HepG2 (cell line): ENCODE measurements around the gene CEP20. TPM values are rescaled to one million over a fixed set of nuclear protein-coding genes. Genes with fewer than 3 reads are reported as not detected.

ENCODE experiments used
- ATAC-seq: fragments of 200-7000 bp; cut with Tn5 transposase; 3 replicates; pipeline ENCODE4 v1.9.1; 2020; ENCODE audit warnings: mild to moderate bottlenecking, moderate library complexity
- BruUV-seq: library from RNA; stranded (reverse); fragments of 400-500 nt; replicated peaks from 2 replicates; lab custom pipeline; 2021; lab: Mats Ljungman, UMichigan
- CTCF ChIA-PET: fragments of 300-600 bp; formaldehyde crosslinking; extraction: SDS; loops from one replicate; lab custom pipeline; 2021; ENCODE audit warnings: low total read pairs, inconsistent platforms, low intra/inter-chr PET ratio; lab: Yijun Ruan, JAX
- POLR2A ChIA-PET: fragments of 350-600 bp; sonication (Branson Sonifier 250); formaldehyde crosslinking; loops from one replicate; lab custom pipeline; 2020; ENCODE audit warnings: antibody characterized with exemption, inconsistent platforms; lab: Yijun Ruan, JAX
- DNase-seq: peaks from one replicate; pipeline ENCODE4 v3.0.0-alpha.2; 2015; ENCODE audit warnings: low spot score
- FAIRE-seq: peaks from 3 replicates; lab custom pipeline; 2011; peaks lifted over from hg19 to GRCh38; lab: Jason Lieb, UNC
- H2AFZ ChIP-seq: one replicate; pipeline ENCODE4 v1.6.1; 2011; ENCODE audit warnings: low read length, inconsistent platforms
- H3K27ac ChIP-seq: fragments of 300-600 bp; 3 replicates; pipeline ENCODE4 v1.8.0; 2011; ENCODE audit warnings: mixed run types, mild to moderate bottlenecking, mixed read lengths, low read length, inconsistent platforms; ENCODE audit not compliant: insufficient read depth; ENCODE audit errors: extremely low read length
- H3K27me3 ChIP-seq, 2 experiments: fragments of 200-600 bp in 1 of 2; 2 replicates in 1 of 2; 3 replicates in 1 of 2; pipeline versions ENCODE4 v1.6.0 to v1.8.0; 2011; ENCODE audit warnings: low read length in 2 of 2, mild to moderate bottlenecking in 2 of 2, moderate library complexity in 2 of 2, inconsistent platforms in 1 of 2; ENCODE audit not compliant: insufficient read depth in 2 of 2, control insufficient read depth in 1 of 2
- H3K36me3 ChIP-seq, 2 experiments: fragments of 200-600 bp in 1 of 2; replicated peaks in 1 of 2; 2 replicates in 1 of 2; 3 replicates in 1 of 2; pipeline versions ENCODE4 v1.5.1 to v1.8.0; 2011; ENCODE audit warnings: low read length in 2 of 2, inconsistent platforms in 1 of 2; ENCODE audit not compliant: insufficient read depth in 2 of 2, control insufficient read depth in 1 of 2
- H3K4me1 ChIP-seq: 2 replicates; pipeline ENCODE4 v1.5.1; 2012; ENCODE audit warnings: low read length, inconsistent platforms; ENCODE audit not compliant: insufficient read depth
- H3K4me2 ChIP-seq: 2 replicates; pipeline ENCODE4 v1.6.0; 2011; ENCODE audit warnings: low read depth, low read length, inconsistent platforms
- H3K4me3 ChIP-seq, 3 experiments: fragments of 200-600 bp in 1 of 3; sonication (generic), shearing (Covaris generic) in 1 of 3; replicated peaks in 1 of 3; 2 replicates each; pipeline ENCODE4 v1.5.1; 2011 to 2016; ENCODE audit warnings: low read length in 3 of 3, inconsistent platforms in 2 of 3, low read depth in 2 of 3, mild to moderate bottlenecking in 2 of 3, control low read depth in 1 of 3, mixed read lengths in 1 of 3; ENCODE audit not compliant: insufficient read depth in 1 of 3
- H3K79me2 ChIP-seq: one replicate; pipeline ENCODE4 v1.6.1; 2011; ENCODE audit warnings: low read length, inconsistent platforms; ENCODE audit not compliant: insufficient read depth
- H3K9ac ChIP-seq: 2 replicates; pipeline ENCODE4 v1.6.0; 2011; ENCODE audit warnings: mild to moderate bottlenecking, low read depth, low read length, inconsistent platforms; ENCODE audit not compliant: insufficient read depth
- H3K9me3 ChIP-seq: 2 replicates; pipeline ENCODE4 v1.5.1; 2012; ENCODE audit warnings: mild to moderate bottlenecking, low read length
- H4K20me1 ChIP-seq: 2 replicates; pipeline ENCODE4 v1.6.0; 2011; ENCODE audit warnings: inconsistent platforms, mild to moderate bottlenecking, low read length, moderate library complexity; ENCODE audit not compliant: insufficient read depth
- DR1 ChIP-seq: sonication (generic); formaldehyde crosslinking; IDR thresholded peaks from 2 replicates; pipeline ENCODE4 v1.8.0; 2021; ENCODE audit warnings: mild to moderate bottlenecking, missing genetic modification reagents, inconsistent platforms
- HMG20A ChIP-seq: IDR thresholded peaks from 2 replicates; pipeline ENCODE4 v1.6.1; 2016; ENCODE audit warnings: borderline replicate concordance
- KDM2A ChIP-seq: sonication (generic); formaldehyde crosslinking; IDR thresholded peaks from 2 replicates; pipeline ENCODE4 v1.4.0; 2020; ENCODE audit warnings: low read depth, missing genetic modification reagents, borderline replicate concordance
- PHF20 ChIP-seq: sonication (generic); formaldehyde crosslinking; IDR thresholded peaks from 2 replicates; pipeline ENCODE4 v1.5.0; 2020; ENCODE audit warnings: mild to moderate bottlenecking, missing genetic modification reagents
- RELA ChIP-seq: sonication (generic); formaldehyde crosslinking; IDR thresholded peaks from 2 replicates; pipeline ENCODE4 v1.4.0; 2020; ENCODE audit warnings: missing genetic modification reagents
- RXRA ChIP-seq: sonication (generic); formaldehyde crosslinking; IDR thresholded peaks from 2 replicates; pipeline ENCODE4 v1.5.1; 2020; ENCODE audit warnings: missing genetic modification reagents
- SAP130 ChIP-seq: IDR thresholded peaks from 2 replicates; pipeline ENCODE4 v1.6.1; 2016; ENCODE audit warnings: low read depth
- TBX2 ChIP-seq: sonication (generic); formaldehyde crosslinking; IDR thresholded peaks from 2 replicates; pipeline ENCODE4 v1.5.0; 2020; ENCODE audit warnings: missing genetic modification reagents, mild to moderate bottlenecking, borderline replicate concordance
- ZC3H13 ChIP-seq: sonication (generic); formaldehyde crosslinking; IDR thresholded peaks from 2 replicates; pipeline ENCODE4 v1.8.1; 2023; ENCODE audit warnings: mild to moderate bottlenecking, missing genetic modification reagents, moderate library complexity
- ZFAT ChIP-seq: sonication (generic); formaldehyde crosslinking; conservative IDR thresholded peaks from 2 replicates; pipeline ENCODE4 v1.8.1; 2023; ENCODE audit warnings: missing genetic modification reagents, inconsistent platforms
- ZNF121 ChIP-seq: sonication (generic); formaldehyde crosslinking; IDR thresholded peaks from 2 replicates; pipeline ENCODE4 v1.5.0; 2020; ENCODE audit warnings: mild to moderate bottlenecking, missing genetic modification reagents
- ZNF569 ChIP-seq: sonication (generic); formaldehyde crosslinking; IDR thresholded peaks from 2 replicates; pipeline ENCODE4 v1.5.0; 2020; ENCODE audit warnings: mild to moderate bottlenecking, missing genetic modification reagents, moderate library complexity, borderline replicate concordance
- ZNF577 ChIP-seq: sonication (generic); formaldehyde crosslinking; IDR thresholded peaks from 2 replicates; pipeline ENCODE4 v1.4.0; 2020; ENCODE audit warnings: mild to moderate bottlenecking, low read depth, missing genetic modification reagents, borderline replicate concordance
- ZNF605 ChIP-seq: sonication (generic); formaldehyde crosslinking; IDR thresholded peaks from 2 replicates; pipeline ENCODE4 v1.8.0; 2022; ENCODE audit warnings: mild to moderate bottlenecking, missing genetic modification reagents
- ZNF703 ChIP-seq: sonication (generic); formaldehyde crosslinking; IDR thresholded peaks from 2 replicates; pipeline ENCODE4 v1.5.1; 2020; ENCODE audit warnings: missing genetic modification reagents, mild to moderate bottlenecking, moderate library complexity, borderline replicate concordance
- WGBS: methylation state at CpG from one replicate; pipeline ENCODE4 v1.1.6; 2017; ENCODE audit warnings: low lambda C conversion rate; 5-methylcytosine and 5-hydroxymethylcytosine counted together
- in situ Hi-C: cut with HindIII; loops from 2 replicates; pipeline ENCODE4 v1.10.0; 2017; ENCODE audit warnings: low pct_unique_long_range_greater_than_20kb; ENCODE audit not compliant: extremely low pct_ligation_motif_present
- intact Hi-C: fragments of 100-400 bp; cut with micrococcal nuclease; formaldehyde crosslinking; loops from one replicate; pipeline ENCODE4 v1.10.0; 2022; ENCODE audit not compliant: unreplicated experiment
- polyA plus RNA-seq, 8 experiments: library from polyadenylated mRNA; depleted of rRNA in 3 of 8; stranded (reverse) in 7 of 8; unstranded in 1 of 8; fragments of >200 nt; fragmentation: Illumina TruSeq in 4 of 8; extraction: Trizol in 4 of 8; gene quantifications; 2 replicates each; pipeline versions ENCODE4 v1.2.1 to v1.2.3, GENCODE V29; 2011 to 2016; ENCODE audit warnings: low read depth in 4 of 8, missing spikeins in 1 of 8, mixed read lengths in 1 of 8; ENCODE audit not compliant: insufficient read depth in 1 of 8
- total RNA-seq, 5 experiments: library from RNA; depleted of rRNA; stranded (reverse); fragments of >200 nt; fragmentation: Illumina TruSeq; extraction: Trizol; gene quantifications; 2 replicates each; pipeline ENCODE4 v1.2.3, GENCODE V29; 2016; ENCODE audit warnings: low read depth in 1 of 5
- TF ChIP-seq, protein P1 (sequence below): sonication (generic); formaldehyde crosslinking; IDR thresholded peaks from 2 replicates; pipeline ENCODE4 v1.9.0; 2022; ENCODE audit warnings: low read depth, missing genetic modification reagents
- TF ChIP-seq, protein P2 (sequence below): IDR thresholded peaks from 2 replicates; pipeline ENCODE4 v1.6.1; 2016
- TF ChIP-seq, protein P3 (sequence below): sonication (generic); formaldehyde crosslinking; IDR thresholded peaks from 2 replicates; pipeline ENCODE4 v1.4.0; 2020; ENCODE audit warnings: missing genetic modification reagents
- TF ChIP-seq, protein P4 (sequence below): IDR thresholded peaks from 2 replicates; pipeline ENCODE4 v1.6.1; 2016; ENCODE audit warnings: missing compliant biosample characterization, missing genetic modification reagents, borderline replicate concordance
- TF ChIP-seq, protein P5 (sequence below): sonication (generic); formaldehyde crosslinking; IDR thresholded peaks from 2 replicates; pipeline ENCODE4 v1.4.0; 2020; ENCODE audit warnings: mild to moderate bottlenecking, missing genetic modification reagents

Gene CEP20
- total and polyA plus RNA-seq, 2 of the 13 experiments (the other 11 are each of a cell fraction or from before 2014, with no cell fraction given) = 53.0 to 54.1 TPM

DNA sequence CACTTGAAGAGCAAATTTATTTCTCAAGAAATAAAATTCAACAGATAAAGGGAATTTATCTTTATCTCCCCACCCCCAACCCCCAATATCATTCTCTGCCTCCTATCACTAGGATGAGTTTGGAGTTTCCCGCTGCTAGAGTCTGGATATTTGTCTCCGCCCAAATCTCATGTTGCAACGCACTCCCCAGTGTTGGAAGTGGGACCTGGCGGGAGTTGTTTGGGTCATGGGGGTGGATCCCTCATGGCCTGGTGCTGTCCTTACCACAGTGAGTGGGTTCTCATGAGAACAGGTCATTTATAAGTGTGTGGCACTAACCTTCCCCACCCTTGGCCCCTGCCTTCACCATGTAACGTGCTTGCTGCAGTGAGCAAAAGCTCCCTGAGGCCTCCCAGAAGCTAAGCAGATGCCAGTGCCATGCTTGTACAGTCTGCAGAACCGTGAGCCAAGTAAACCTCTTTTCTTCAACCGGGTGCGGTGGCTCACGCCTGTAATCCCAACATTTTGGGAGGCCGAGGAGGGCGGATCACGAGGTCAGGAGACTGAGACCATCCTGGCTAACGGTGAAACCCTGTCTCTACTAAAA, 6.5 kb downstream of the CEP20 start:
- Histone ChIP-seq H3K27me3 (no peaks in the 10 kb centered on the region), H3K4me1 (peaks cover 33% of the 10 kb centered on the region), H3K79me2 (peaks cover 30% of the 10 kb centered on the region), H3K27ac (no peak overlapping the region), H4K20me1 (no peaks in the 10 kb centered on the region), H3K36me3 (peaks cover 12 to 42% of the 10 kb centered on the region in 2 experiments), H2AFZ (no peak overlapping the region), H3K9ac (no peak overlapping the region), H3K4me2 (no peak overlapping the region), H3K4me3 (no peak overlapping the region), H3K9me3 (no peaks in the 10 kb centered on the region)
- POLR2A ChIA-PET = no interaction called here
- BruUV-seq = no TSS peak
- 89% methylated on average over 13 of the region's 13 CpGs for WGBS
- CTCF ChIA-PET = no interaction called here
- FAIRE-seq = no peak
- intact Hi-C loops (no loop called here), in situ Hi-C loops (no loop called here)
- DNase-seq = no peak
- no peak for ATAC-seq
- TF ChIP-seq SAP130 (CRISPR knock-in tag) (no peak), ZNF703 (CRISPR knock-in tag) (no peak), ZC3H13 (CRISPR knock-in tag) (no peak), TBX2 (CRISPR knock-in tag) (no peak), ZNF605 (CRISPR knock-in tag) (no peak), ZNF121 (CRISPR knock-in tag) (no peak), ZNF569 (CRISPR knock-in tag) (no peak), DR1 (no peak), PHF20 (CRISPR knock-in tag) (no peak), ZNF577 (no peak), HMG20A (CRISPR knock-in tag) (no peak), RXRA (CRISPR knock-in tag) (0 out of 2 replicates have a peak, but pooled peaks have one; percentile 25), RELA (CRISPR knock-in tag) (no peak), ZFAT (no peak), KDM2A (CRISPR knock-in tag) (no peak)
- TF ChIP-seq, protein P1, sequence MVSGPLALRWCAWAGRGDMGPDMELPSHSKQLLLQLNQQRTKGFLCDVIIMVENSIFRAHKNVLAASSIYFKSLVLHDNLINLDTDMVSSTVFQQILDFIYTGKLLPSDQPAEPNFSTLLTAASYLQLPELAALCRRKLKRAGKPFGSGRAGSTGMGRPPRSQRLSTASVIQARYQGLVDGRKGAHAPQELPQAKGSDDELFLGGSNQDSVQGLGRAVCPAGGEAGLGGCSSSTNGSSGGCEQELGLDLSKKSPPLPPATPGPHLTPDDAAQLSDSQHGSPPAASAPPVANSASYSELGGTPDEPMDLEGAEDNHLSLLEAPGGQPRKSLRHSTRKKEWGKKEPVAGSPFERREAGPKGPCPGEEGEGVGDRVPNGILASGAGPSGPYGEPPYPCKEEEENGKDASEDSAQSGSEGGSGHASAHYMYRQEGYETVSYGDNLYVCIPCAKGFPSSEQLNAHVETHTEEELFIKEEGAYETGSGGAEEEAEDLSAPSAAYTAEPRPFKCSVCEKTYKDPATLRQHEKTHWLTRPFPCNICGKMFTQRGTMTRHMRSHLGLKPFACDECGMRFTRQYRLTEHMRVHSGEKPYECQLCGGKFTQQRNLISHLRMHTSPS (CRISPR knock-in tag) = no peak
- TF ChIP-seq, protein P2, sequence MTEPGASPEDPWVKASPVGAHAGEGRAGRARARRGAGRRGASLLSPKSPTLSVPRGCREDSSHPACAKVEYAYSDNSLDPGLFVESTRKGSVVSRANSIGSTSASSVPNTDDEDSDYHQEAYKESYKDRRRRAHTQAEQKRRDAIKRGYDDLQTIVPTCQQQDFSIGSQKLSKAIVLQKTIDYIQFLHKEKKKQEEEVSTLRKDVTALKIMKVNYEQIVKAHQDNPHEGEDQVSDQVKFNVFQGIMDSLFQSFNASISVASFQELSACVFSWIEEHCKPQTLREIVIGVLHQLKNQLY (CRISPR knock-in tag) = no peak
- TF ChIP-seq, protein P3, sequence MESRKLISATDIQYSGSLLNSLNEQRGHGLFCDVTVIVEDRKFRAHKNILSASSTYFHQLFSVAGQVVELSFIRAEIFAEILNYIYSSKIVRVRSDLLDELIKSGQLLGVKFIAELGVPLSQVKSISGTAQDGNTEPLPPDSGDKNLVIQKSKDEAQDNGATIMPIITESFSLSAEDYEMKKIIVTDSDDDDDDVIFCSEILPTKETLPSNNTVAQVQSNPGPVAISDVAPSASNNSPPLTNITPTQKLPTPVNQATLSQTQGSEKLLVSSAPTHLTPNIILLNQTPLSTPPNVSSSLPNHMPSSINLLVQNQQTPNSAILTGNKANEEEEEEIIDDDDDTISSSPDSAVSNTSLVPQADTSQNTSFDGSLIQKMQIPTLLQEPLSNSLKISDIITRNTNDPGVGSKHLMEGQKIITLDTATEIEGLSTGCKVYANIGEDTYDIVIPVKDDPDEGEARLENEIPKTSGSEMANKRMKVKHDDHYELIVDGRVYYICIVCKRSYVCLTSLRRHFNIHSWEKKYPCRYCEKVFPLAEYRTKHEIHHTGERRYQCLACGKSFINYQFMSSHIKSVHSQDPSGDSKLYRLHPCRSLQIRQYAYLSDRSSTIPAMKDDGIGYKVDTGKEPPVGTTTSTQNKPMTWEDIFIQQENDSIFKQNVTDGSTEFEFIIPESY = peak; percentile 85; the same call in 1 of the 2 replicates
- TF ChIP-seq, protein P4, sequence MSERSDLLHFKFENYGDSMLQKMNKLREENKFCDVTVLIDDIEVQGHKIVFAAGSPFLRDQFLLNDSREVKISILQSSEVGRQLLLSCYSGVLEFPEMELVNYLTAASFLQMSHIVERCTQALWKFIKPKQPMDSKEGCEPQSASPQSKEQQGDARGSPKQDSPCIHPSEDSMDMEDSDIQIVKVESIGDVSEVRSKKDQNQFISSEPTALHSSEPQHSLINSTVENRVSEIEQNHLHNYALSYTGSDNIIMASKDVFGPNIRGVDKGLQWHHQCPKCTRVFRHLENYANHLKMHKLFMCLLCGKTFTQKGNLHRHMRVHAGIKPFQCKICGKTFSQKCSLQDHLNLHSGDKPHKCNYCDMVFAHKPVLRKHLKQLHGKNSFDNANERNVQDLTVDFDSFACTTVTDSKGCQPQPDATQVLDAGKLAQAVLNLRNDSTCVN = no peak
- TF ChIP-seq, protein P5, sequence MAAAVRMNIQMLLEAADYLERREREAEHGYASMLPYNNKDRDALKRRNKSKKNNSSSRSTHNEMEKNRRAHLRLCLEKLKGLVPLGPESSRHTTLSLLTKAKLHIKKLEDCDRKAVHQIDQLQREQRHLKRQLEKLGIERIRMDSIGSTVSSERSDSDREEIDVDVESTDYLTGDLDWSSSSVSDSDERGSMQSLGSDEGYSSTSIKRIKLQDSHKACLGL (CRISPR knock-in tag) = no peak
